Gastrocnemius medialis (tissue), 4 donors: ENCODE results near the gene ZP1. TPM values are rescaled to one million over a fixed set of nuclear protein-coding genes. Genes with fewer than 3 reads are reported as not detected.

Source experiments
- ATAC-seq, 2 donors: fragments of 150-250 bp; one replicate each; pipeline ENCODE4 v1.9.1; 2016
- DNase-seq, 2 donors: peaks; one replicate each; pipeline ENCODE4 v3.0.0-alpha.2; 2019
- H3K27ac ChIP-seq, 4 donors: fragments of 200-600 bp; sonication (generic); 1 replicate in 1 of 4; 2 replicates in 3 of 4; pipeline ENCODE4 v1.5.1; 2016 to 2018; ENCODE audit warnings: mild to moderate bottlenecking in 2 of 4, moderate library complexity in 1 of 4
- H3K27me3 ChIP-seq, 3 donors: fragments of 200-600 bp; sonication (generic) in 2 of 3; 1 replicate in 1 of 3; 2 replicates in 2 of 3; pipeline versions ENCODE4 v1.5.1 to v1.6.0; 2016 to 2019; ENCODE audit warnings: mild to moderate bottlenecking in 1 of 3, moderate library complexity in 1 of 3
- H3K36me3 ChIP-seq, 2 donors: fragments of 200-600 bp; sonication (generic) in 1 of 2; one replicate each; pipeline ENCODE4 v1.5.1; 2017 to 2018
- H3K4me1 ChIP-seq, 2 donors: fragments of 200-600 bp; sonication (generic) in 1 of 2; one replicate each; pipeline ENCODE4 v1.5.1; 2016 to 2017; ENCODE audit warnings: mild to moderate bottlenecking in 2 of 2
- H3K4me3 ChIP-seq, 4 donors: fragments of 200-600 bp; sonication (generic) in 3 of 4; 1 replicate in 1 of 4; 2 replicates in 3 of 4; pipeline ENCODE4 v1.5.1; 2016 to 2019; ENCODE audit warnings: mild to moderate bottlenecking in 2 of 4
- H3K9me3 ChIP-seq, 3 donors: fragments of 200-600 bp; sonication (generic) in 2 of 3; 1 replicate in 1 of 3; 2 replicates in 2 of 3; pipeline ENCODE4 v1.5.1; 2016 to 2019
- CTCF ChIP-seq, 5 experiments: fragments of 450-650 bp in 3 of 5; fragments of 200-600 bp in 2 of 5; sonication (generic) in 2 of 5; IDR thresholded peaks in 4 of 5; conservative IDR thresholded peaks in 1 of 5; 1 replicate in 4 of 5; 2 replicates in 1 of 5; pipeline ENCODE4 v1.5.1; 2016 to 2019; ENCODE audit warnings: antibody characterized with exemption in 5 of 5, mild to moderate bottlenecking in 3 of 5, moderate library complexity in 3 of 5
- POLR2A ChIP-seq, 2 donors: fragments of 450-650 bp; IDR thresholded peaks; one replicate each; pipeline ENCODE4 v1.6.1; 2017; ENCODE audit warnings: antibody characterized with exemption in 2 of 2, mild to moderate bottlenecking in 2 of 2, moderate library complexity in 2 of 2
- in situ Hi-C, 4 donors: fragments of 200-750 bp; cut with MboI; loops; one replicate each; pipeline versions ENCODE4 v1.15.0 to v1.8.0; 2017; ENCODE audit warnings: low sequenced_read_pairs in 4 of 4
- intact Hi-C: fragments of 100-400 bp; cut with DNase I; formaldehyde crosslinking; loops from one replicate; pipeline ENCODE4 v1.15.1; 2023; ENCODE audit warnings: low total_unique reads
- total RNA-seq, 4 donors: library from RNA; depleted of rRNA; stranded (reverse); fragments of >200 nt; gene quantifications; one replicate each; pipeline versions ENCODE4 v1.1.0 to v1.2.3, GENCODE V29; 2016

Gene ZP1
- total RNA-seq, 4 donors from 2014 or later: not detected

- Histone ChIP-seq H3K4me1 (peaks cover under 1 to 10% of the 10 kb centered on the region in 2 donors), H3K9me3 (no peaks in the 10 kb centered on the region), H3K4me3 (no peak overlapping the region), H3K36me3 (peaks cover 4 to 89% of the 10 kb centered on the region in 2 donors), H3K27ac (peak overlapping the region; percentile 0 to 59 (median 52)), H3K27me3 (no peaks in the 10 kb centered on the region)
- DNase-seq (peak in 1 of 2 donors; percentile 49), ATAC-seq (peak; percentile 78 to 96)
- intact Hi-C loops: loop anchor here (1.0 kb wide), 1 partner anchor 68 kb away; no protein-coding TSS in a partner anchor
- no peak for TF ChIP-seq POLR2A (IDR thresholded peaks at IDR 0.05)
- peak; percentile 82 to 97 (median 92) for TF ChIP-seq CTCF (IDR thresholded peaks at IDR 0.05 in 4 of 5, conservative IDR thresholded peaks at IDR 0.05 in 1 of 5)
- in situ Hi-C loops: loop anchor here in 3 of 4 donors (5.0 kb wide), 2 partner anchors 62 to 67 kb away; no protein-coding TSS in a partner anchor
Measured at GRCh38 chr11:60899046-60899936, 31.9 kb downstream of the ZP1 start.

GRCh38 chr11:60899977-60900376 lies 32.6 kb downstream of the ZP1 start:
- TF ChIP-seq POLR2A (IDR thresholded peaks at IDR 0.05) (no peak), CTCF (IDR thresholded peaks at IDR 0.05 in 4 of 5, conservative IDR thresholded peaks at IDR 0.05 in 1 of 5) (no peak)
- Histone ChIP-seq H3K27me3 (no peaks in the 10 kb centered on the region), H3K36me3 (peaks cover 4 to 82% of the 10 kb centered on the region in 2 donors), H3K4me1 (peaks cover 8 to 16% of the 10 kb centered on the region in 2 donors), H3K4me3 (no peak overlapping the region), H3K27ac (peak overlapping the region in 1 of 4 donors; percentile 23), H3K9me3 (no peaks in the 10 kb centered on the region)
- in situ Hi-C loops: loop anchor here in 3 of 4 donors (5.0 to 25.0 kb wide), 3 partner anchors 63 to 262 kb away; partner anchors contain the start of gene VPS37C (in 1 of the 3)
- no peak for DNase-seq
- intact Hi-C loops: loop anchor here (1.0 kb wide), 1 partner anchor 69 kb away; no protein-coding TSS in a partner anchor
- no peak for ATAC-seq

- Histone ChIP-seq H3K9me3 (no peaks in the 10 kb centered on the region), H3K4me3 (no peak overlapping the region), H3K4me1 (peaks cover 16 to 24% of the 10 kb centered on the region in 2 donors), H3K36me3 (peaks cover 4 to 75% of the 10 kb centered on the region in 2 donors), H3K27ac (peak overlapping the region in 1 of 4 donors; percentile 23), H3K27me3 (no peaks in the 10 kb centered on the region)
- ATAC-seq (no peak), DNase-seq (no peak)
- intact Hi-C loops: no loop called here
- in situ Hi-C loops: loop anchor here in 1 of 4 donors (25.0 kb wide), 1 partner anchor 261 kb away; the partner anchor contains the start of gene VPS37C
- TF ChIP-seq CTCF (IDR thresholded peaks at IDR 0.05 in 4 of 5, conservative IDR thresholded peaks at IDR 0.05 in 1 of 5): no peak
- TF ChIP-seq POLR2A (IDR thresholded peaks at IDR 0.05): no peak
Measured at GRCh38 chr11:60900673-60901404, 33.5 kb downstream of the ZP1 start.

GRCh38 chr11:60902625-60903024 lies 35.3 kb downstream of the ZP1 start:
- Histone ChIP-seq H3K27ac (no peak overlapping the region), H3K4me3 (no peak overlapping the region), H3K27me3 (no peaks in the 10 kb centered on the region), H3K9me3 (no peaks in the 10 kb centered on the region), H3K4me1 (peaks cover 24 to 28% of the 10 kb centered on the region in 2 donors), H3K36me3 (peaks cover 2 to 57% of the 10 kb centered on the region in 2 donors)
- ATAC-seq (no peak), DNase-seq (no peak)
- intact Hi-C loops (no loop called here), in situ Hi-C loops (loop anchor here in 1 of 4 donors (25.0 kb wide), 1 partner anchor 260 kb away; the partner anchor contains the start of gene VPS37C)
- TF ChIP-seq POLR2A (IDR thresholded peaks at IDR 0.05): no peak
- no peak for TF ChIP-seq CTCF (IDR thresholded peaks at IDR 0.05 in 4 of 5, conservative IDR thresholded peaks at IDR 0.05 in 1 of 5)
